Right lung (tissue), 5 donors: ENCODE measurements around the gene AMD1. TPM values are rescaled to one million over a fixed set of nuclear protein-coding genes. Genes with fewer than 3 reads are reported as not detected.
"Not testable (repeated sequence)": the region's sequence is repeated elsewhere in the genome, so short reads cannot be mapped to it uniquely, and the experiment has no call there.

Experiments
- DNase-seq, 2 donors: peaks; one replicate each; pipeline ENCODE4 v3.0.0-alpha.2; 2013
- polyA plus RNA-seq, 5 donors: library from polyadenylated mRNA; unstranded; fragments of 120-200 nt; gene quantifications; one replicate each; pipeline versions ENCODE4 v1.2.1 to v1.2.3, GENCODE V29; 2013; ENCODE audit warnings: inconsistent platforms in 1 of 5, low replicate concordance in 1 of 5; ENCODE audit not compliant: insufficient read length in 5 of 5, insufficient read depth in 1 of 5

The AMD1 gene
- polyA plus RNA-seq, 5 donors, result 49.1 to 69.8 (median 59.5) TPM

DNA sequence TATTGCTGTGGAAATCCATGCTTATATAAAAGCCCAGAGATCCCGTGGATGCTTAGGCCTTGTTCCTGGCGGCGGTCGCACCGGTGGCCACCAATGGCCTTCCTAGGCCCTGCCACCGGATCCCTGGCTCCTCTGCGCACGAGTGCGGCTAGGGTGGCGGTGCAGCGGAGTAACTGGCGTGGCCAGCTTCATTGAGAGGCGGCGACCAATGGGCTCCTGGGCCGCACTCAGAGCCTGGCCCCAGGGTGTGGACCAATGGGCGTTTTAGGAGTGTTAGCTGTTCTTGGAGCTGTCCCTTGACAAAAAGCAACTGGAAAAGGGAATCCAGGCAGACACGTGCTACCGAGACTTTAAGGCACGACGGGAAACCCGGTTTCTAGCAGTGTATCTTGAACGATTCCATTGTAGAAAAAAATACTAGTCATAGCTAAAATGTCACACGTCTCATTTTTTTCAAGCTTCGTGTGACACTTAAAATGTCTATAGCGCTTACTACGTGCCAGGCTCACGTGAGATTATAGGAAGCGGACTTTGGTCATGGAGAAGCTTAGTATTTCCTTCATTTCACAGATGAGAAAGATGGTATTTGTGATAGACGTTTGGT, 1.7 kb downstream of the AMD1 start:
- DNase-seq, result peak; percentile 84 to 87

DNA sequence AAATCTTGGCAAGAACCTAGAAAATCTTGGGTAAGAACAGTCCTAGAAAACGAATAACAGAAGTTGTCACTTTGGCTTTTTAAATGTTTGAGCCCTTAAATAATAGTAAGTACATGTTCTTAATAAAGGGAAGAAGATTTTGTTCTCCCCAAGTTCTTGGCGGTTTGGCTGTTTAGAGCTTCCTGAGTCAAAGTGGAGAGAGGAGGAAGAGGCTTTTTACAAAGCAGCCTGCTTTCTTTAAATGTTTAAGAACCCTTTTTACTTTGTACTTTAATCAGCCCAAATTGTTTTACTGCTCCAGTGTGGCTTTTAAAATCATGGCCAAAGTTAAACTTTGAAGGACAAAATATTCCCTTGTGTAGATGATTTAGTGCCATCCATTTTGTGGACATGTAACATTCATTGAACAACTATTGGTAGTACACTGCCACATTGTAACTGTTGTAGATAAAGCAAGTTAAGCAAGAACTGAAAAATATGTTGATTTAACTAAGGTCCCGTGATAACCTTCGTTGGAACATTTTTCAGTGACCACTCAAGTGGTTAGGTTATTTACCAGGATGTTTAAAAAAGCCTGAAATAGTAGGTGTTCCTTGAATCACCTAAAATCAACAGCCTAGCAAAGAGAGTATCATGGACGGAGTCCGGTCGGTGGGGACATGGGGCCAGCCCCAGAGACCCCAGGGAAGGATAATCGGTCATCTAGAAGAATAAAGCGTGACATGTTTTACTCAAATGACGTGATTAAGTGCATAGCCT, 2.4 kb downstream of the AMD1 start:
- no peak for DNase-seq

DNA sequence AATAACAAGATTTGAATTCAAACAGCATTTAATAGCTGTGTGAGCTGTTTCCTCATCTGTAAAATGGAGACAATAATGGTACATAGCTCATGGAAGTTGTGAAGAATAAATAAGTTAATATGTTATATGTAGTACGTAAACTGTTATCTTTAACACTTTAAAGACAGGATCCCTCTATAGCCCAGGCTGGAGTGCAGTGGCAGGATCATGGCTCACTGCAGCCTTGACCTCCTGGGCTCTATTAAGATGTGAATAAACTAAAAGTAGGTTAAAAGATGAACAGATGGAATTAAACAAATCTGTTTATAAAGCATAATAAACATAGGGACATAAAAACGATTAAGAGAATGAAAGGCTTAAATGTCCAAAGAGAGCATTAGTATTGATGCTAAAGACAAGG, 3.0 kb downstream of the AMD1 start:
- no peak for DNase-seq

DNA sequence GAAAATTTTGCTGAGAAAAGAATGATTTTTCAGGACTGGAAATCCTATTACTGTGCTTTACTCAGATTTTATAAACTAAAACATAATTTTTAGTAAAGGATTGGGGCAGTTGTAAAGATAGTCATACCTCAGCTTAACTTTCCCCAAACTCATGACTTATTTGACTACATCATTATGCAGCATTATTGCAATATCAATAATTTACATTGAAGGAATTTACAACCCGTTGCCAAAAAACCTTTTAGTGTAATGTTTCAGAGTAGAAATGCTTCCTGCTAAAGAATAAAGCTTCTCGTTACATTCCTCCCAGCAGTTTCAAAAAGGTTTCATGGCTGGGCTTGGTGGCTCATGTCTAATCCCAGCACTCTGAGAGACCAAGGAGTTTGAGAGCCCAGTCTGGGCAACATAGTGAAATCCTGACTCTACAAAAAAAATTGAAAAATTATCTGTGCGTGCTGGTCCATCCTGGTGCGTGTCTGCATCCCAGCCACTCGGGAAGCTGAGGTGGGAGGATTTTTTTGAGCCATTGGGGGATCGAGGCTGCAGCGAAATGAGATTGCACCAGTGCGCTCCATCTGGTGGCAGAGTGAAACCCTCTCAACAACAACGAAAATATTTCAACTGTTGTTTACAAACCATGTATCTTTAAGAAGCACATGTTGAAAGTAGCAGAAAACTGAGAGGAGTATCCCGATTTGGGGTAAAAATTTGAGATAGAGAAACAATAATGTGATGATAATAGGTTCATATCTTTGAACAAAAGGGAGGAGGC, 4.4 kb downstream of the AMD1 start:
- DNase-seq, result peak in 1 of 2 donors; percentile 24

DNA sequence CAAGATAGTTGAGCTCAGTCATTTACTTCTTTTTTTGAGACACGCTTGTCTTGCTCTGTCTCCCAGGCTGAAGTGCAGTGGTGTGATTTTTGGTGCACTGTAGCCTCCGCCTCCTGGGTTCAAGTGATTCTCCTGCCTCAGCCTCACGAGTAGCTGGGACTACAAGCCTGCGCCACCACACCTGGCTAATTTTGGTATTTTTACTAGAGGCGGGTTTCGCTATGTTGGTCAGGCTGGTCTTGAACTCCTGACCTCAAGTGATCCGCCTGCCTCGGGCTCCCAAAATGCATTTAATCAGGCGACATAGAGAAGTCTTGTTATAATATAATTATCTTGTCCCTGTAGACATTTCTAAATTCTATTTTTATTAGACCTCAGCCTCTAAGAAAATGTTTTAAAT, 6.1 kb downstream of the AMD1 start:
- DNase-seq, result no peak

DNA sequence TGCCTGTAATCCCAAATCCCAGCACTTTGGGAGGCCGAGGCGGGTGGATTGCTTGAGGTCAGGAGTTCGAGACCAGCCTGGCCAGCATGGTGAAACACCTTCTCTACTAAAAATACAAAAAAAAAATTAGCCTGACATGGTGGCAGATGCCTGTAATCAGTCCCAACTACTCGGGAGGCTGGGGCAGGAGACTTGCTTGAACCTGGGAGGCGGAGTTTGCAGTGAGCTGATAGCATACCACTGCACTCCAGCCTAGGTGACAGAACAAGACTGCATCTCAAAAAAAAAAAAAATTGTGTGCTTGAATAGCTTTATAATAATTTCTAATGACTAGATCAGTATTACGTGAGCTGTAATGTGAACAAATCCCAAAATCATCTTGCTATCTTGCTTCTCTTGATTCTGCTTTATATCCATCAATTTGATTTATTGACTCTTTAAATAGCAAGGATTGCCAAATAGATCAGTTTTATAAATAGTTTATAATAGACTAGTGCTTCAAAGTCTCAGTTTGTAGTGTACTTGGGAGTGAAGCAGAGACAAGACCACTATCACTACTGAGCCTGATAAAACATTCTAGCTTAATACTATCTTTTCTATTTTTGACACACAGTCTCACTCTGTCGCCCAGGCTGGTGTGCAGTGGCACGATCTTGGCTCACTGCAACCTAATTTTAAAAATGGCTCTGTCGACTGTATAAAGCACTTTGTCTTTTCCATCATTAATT, 7.1 kb downstream of the AMD1 start:
- DNase-seq, result no peak

DNA sequence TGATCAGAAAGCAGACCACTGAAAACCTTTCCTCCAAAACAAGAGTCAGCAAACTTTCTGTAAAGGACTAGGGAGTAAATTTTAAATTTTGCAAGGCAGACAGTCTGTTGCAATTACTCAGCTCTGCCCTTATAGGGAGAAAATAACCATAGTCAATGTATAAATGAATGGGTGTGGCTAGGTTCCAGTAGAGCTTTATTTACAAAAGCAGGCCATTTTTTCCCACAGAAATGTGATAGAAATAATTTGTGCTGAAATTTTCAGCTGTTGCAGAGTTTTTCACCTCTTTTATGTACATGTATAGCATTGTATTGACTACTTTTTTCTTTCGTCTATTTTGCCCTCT, 7.7 kb downstream of the AMD1 start:
- no peak for DNase-seq

DNA sequence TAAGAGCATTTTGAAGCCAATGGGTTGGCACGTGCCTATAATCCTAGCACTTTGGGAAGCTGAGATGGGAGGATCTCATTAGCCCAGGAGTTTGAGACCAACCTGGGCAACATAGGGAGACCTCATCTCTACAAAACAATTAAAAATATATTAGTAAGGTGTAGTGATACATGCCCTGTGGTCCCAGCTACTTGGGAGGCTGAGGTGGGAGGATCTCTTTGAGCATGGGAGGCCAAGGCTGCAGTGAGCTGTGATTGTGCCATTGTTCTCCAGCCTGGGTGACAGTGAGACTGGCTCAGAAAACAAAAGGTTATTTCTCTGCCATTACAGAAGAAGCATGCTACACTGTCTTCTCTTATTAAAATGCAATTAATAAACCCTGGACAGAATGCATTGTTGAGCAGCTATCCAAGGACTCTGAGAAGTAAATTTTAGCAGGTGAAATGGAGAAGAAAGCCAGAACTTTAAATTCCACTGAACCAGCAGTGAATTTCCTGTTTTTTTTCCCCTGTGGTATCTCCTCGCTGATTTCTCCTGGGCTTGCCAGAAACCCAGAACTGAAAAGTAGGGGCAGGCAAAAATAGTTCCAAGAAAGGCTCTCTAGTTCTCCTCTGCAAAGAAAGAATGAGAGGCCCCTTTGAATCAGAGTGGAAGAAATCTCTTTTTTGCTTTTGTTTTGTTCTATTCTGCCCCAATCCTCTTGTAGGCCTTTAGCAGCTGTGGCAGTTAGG, 8.4 kb downstream of the AMD1 start:
- DNase-seq, result no peak

DNA sequence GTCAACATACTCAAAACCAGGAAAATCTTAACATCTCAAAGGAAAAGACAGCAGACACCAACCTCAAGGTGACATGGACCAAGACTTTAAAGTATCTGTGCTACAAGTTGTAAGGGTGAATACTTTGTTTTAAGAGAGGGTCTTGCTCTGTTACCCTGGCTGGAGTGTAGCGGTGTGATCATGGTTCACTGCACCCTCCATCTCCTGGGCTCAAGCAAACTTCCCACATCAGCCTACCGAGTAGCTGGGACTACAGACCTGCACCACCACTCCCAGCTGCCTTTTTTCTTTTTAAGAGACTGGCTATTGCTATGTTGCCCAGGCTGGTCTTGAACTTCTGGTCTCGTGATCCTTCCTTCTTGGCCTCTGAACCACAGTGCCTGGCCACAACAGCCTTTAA, 9.7 kb downstream of the AMD1 start:
- DNase-seq, result no peak

DNA sequence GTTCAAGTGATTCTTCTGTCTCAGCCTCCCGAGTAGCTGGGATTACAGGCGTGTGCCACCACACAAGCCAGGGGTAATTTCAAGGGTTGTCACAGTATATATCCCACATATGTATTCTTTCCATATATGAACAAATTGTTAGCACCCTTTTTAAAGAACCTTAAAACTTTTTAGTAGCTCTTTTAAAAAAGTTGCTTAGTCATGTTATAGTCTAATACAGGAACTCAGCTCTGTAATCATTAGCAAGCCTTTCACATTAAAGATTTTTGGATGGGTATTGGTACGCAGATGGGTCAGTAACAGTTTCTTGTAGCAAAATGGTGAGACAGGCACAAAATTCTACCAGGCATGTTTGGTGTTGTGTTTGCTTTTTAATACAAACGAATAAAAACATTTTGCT, 10.9 kb downstream of the AMD1 start:
- no peak for DNase-seq

DNA sequence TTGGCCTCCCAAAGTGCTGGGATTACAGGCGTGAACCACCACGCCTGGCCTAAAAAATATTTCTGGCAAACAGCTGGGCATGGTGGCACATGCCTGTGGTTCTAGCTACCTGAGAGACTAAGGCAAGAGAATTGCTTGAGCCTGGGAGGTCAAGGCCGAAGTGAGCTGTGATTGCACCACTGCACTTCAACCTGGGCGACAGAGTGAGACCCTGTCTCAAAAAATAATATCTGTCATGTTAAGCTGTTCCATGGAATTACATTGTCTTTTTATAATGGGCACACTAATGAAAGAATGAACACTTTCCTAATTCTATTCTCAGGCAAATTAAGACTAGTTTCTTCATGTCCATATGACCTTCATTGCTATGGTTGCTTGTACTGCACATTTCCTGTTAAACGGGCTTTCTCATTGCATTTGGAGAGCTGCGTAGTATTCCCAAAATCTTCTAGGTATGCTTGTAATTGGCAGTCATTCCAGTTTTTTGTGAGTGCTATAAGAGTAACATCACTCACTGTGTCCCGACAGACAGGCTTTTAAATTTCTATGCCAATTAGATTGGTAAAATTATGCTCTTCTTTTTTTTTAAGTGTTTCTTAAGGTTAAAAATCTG, 12.1 kb downstream of the AMD1 start:
- DNase-seq, result no peak

DNA sequence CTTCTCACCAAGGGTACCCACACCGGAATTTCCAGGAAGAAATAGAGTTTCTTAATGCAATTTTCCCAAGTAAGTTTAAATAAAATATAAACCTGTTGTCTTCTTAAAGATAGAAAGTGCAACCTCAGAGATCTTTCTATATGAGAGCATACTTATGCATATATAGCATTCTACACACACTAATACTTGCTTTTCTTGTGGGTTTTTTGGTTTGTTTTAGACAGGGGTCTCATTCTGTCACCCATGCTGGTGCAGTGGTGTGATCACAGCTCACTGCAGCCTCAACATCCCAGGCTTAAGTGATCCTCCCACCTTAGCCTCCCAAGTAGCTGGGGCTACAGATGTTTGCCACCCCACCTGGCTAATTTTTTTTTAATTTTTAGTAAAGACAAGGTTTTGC, 15.7 kb downstream of the AMD1 start:
- DNase-seq, result no peak

DNA sequence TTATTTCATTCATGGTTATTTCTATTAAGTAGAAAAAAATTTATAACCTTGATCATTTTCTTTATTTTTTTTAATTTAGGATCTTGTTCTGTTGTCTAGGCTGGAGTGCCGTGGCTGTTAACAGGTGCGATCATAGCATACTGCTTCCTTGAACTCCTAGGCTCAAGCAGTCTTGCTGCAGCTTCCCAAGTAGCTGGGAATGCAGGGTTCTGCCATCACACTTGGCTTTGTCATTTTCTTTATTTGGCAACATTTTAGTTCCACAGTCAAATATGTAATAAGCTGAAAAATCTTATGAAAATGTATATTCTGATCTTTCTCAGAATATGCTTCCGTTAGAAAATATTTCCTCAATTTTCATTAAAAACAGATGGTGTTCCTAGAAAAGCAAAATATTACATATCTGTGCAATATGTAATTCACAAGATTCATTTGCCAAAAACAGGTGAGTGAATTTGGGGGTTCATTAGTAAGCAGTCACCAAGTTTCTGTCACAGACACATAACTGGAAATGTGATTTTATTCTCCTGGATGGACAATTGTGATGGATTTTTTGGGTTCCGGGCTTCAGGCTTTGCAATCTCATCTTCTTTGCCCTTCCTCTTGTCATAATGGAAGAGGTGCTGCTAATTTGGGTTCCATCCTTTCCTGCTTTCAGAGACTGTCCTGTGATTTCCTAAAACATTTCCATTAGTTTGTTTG, 21.5 kb downstream of the AMD1 start:
- no peak for DNase-seq

DNA sequence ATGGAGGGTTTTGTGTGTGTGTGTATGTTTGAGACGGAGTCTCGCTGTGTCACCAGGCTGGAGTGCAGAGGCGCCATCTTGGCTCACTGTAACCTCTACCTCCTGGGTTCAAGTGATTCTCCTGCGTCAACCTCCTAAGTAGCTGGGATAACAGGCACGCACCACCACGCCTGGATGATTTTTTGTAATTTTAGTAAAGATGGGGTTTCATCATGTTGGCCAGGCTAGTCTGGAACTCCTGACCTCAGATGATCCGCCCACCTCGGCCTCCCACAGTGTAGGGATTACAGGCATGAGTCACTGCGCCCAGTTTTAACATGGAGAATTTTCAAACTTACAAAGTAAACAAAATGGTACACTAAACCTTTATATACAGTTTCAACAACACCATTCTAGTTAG, 22.8 kb downstream of the AMD1 start:
- no peak for DNase-seq

DNA sequence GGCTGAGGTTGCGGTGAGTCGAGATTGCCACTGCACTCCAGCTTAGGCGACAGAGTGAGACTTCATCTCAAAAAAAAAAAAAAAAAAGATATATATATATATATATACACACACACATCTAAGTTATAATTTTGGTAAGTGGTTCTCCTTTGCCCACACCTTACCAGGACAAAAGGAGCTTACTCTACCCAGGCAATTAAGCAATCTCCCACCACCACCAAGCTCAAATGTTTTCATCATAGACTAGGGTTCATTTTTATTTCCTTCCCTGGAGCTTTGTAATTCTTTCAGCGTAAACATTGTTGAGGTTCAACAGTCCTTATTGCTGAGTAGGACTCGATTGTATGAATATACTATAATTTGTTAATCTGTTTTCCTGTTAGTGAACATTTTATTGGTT, 23.5 kb downstream of the AMD1 start:
- no peak for DNase-seq

DNA sequence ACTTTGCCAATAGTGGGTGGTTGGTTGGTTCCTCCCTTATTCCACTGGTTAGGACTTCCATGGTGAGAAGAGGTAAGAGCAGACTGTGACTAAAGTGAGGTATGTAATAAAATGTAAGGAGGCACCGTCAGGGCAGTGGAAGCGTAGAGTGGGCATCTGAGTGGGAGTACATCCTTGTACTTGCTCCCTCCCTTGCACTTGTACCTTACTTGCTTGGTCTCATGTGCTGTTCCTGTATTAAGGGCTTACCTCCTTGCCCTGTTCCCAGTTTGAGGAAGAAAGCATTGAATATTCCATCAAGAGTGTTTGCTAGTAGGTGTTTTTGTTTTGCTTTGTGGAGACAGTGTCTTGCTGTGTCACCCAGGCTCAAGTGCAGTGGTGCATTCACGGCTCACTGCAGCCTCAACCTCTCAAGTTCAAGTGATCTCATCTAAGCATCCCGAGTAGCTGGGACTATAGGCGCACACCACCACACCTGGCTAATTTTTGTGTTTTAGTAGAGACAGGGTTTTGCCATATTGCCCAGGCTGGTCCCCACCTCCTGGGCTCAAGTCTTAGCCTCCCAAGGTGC, 25.5 kb downstream of the AMD1 start:
- DNase-seq, result no peak

DNA sequence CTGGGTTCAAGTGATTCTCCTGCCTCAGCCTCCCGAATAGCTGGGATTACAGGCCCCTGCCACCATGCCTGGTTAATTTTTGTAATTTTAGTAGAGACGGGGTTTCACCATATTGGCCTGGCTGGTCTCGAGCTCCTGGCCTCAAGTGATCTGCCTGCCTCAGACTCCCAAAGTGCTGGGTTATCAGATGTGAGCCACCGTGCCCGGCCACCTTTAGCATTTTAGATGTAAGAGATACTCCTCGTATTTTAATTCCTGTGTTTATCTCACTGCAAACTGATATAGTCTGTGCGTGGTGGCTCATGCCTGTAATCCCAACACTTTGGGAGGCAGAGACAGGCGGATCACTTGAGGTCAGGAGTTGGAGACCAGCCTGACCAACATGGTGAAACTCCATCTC, 27.0 kb downstream of the AMD1 start:
- DNase-seq, result not testable (repeated sequence)

DNA sequence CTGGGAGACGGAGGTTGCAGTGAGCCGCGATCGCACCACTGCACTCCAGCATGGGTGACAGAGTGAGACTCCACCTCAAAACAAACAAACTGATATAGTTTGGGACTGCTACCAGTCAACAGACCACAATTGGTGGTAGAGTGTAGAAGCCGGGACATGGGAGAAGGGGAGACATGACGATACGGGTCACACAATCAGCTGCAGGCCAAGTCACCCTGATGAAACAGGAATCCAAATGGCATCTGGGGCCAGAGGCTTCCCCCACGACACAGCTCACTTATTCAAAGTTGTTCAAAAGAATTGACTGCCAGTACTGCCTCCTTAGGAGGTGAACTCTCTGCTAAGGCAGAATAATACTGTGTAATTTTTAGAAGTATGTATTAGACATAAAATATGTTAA, 27.5 kb downstream of the AMD1 start:
- DNase-seq, result no peak

DNA sequence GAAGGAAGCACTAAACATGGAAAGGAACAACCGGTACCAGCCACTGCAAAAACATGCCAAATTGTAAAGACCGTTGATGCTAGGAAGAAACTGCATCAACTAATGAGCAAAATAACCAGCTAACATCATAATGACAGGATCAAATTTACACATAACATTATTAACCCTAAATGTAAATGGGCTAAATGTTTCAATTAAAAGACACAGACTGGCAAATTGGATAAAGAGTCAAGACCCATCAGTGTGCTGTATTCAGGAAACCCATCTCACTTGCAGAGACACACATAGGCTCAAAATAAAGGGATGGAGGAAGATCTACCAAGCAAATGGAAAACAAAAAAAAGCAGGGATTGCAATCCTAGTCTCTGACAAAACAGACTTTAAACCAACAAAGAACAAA, 31.7 kb downstream of the AMD1 start:
- DNase-seq, result not testable (repeated sequence)

DNA sequence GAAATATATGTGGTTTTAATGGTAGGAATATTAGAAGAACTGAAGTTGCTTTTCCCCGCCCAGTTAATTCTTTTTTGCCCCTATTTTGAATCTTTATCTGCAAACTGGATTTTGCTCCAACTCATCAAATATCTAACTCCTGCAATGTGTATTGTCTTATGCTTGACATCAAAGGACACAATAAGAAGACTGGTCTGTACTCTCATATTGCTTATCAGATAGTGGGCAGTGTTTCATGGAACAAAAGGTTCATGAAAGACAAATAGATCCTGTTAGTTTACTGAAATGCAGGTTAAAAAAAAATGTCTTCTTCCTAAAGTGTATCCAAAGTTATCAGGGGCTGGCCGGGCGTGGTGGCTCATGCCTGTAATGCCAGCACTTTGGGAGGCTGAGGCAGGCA, 56.2 kb downstream of the AMD1 start:
- no peak for DNase-seq
